Right renal pelvis (tissue), 4 donors: ENCODE results near the gene GSTT2B. TPM values are rescaled to one million over a fixed set of nuclear protein-coding genes. Genes with fewer than 3 reads are reported as not detected.
"Not testable (repeated sequence)": the region's sequence is repeated elsewhere in the genome, so short reads cannot be mapped to it uniquely, and the experiment has no call there.

Experiments
- DNase-seq, 4 donors: peaks; one replicate each; pipeline ENCODE4 v3.0.0-alpha.2; 2013; ENCODE audit warnings: low read depth in 4 of 4, low spot score in 3 of 4, missing footprints in 1 of 4
- polyA plus RNA-seq, 4 donors: library from polyadenylated mRNA; unstranded; fragments of 120-200 nt; gene quantifications; one replicate each; pipeline ENCODE4 v1.2.1, GENCODE V29; 2013; ENCODE audit not compliant: insufficient read length in 4 of 4

The GSTT2B gene
- polyA plus RNA-seq, 4 donors = 4.5 to 22.4 (median 12.6) TPM

- not testable (repeated sequence) for DNase-seq
Observed at GRCh38 chr22:23986538-23987178, 25.7 kb upstream of the GSTT2B start.

GRCh38 chr22:23986089-23986488 is 25.1 kb upstream of the GSTT2B start:
- not testable (repeated sequence) for DNase-seq

- peak in 2 of 4 donors; percentile 18 to 68 for DNase-seq
Observed at GRCh38 chr22:23984430-23984829, 23.4 kb upstream of the GSTT2B start.

GRCh38 chr22:23980567-23980966 is 19.6 kb upstream of the GSTT2B start:
- not testable (repeated sequence) for DNase-seq

- not testable (repeated sequence) for DNase-seq
Observed at GRCh38 chr22:23979557-23980240, 18.7 kb upstream of the GSTT2B start, which contains the start of gene GSTT2. Gene GSTT2 (plus strand): TSS chr22:23980134.

GRCh38 chr22:23977304-23977703 is 16.3 kb upstream of the GSTT2B start:
- not testable (repeated sequence) for DNase-seq

- DNase-seq = not testable (repeated sequence)
Observed at GRCh38 chr22:23974836-23975352, 13.9 kb upstream of the GSTT2B start.

- not testable (repeated sequence) for DNase-seq
Observed at GRCh38 chr22:23974345-23974744, 13.3 kb upstream of the GSTT2B start, which contains the start of gene DDT. Gene DDT (minus strand): TSS chr22:23974441. CDS start chr22:23974414, 27 bp downstream.

GRCh38 chr22:23971927-23972326 is 10.9 kb upstream of the GSTT2B start:
- not testable (repeated sequence) for DNase-seq

- DNase-seq = no peak
Observed at GRCh38 chr22:23970816-23971486, 10.0 kb upstream of the GSTT2B start.

- DNase-seq = no peak
Observed at GRCh38 chr22:23970201-23970641, 9.2 kb upstream of the GSTT2B start.

- no peak for DNase-seq
Observed at GRCh38 chr22:23969071-23969470, 8.1 kb upstream of the GSTT2B start.

GRCh38 chr22:23966568-23966967 is 5.6 kb upstream of the GSTT2B start, which contains the start of gene DDTL:
Gene DDTL (plus strand): TSS chr22:23966888. CDS start chr22:23966915, 27 bp downstream.
- DNase-seq = not testable (repeated sequence)

- not testable (repeated sequence) for DNase-seq
Observed at GRCh38 chr22:23966094-23966493, 5.1 kb upstream of the GSTT2B start.

- DNase-seq = peak; percentile 15 to 67 (median 56)
Observed at GRCh38 chr22:23956301-23956900, 4.6 kb downstream of the GSTT2B start.

- not testable (repeated sequence) for DNase-seq
Observed at GRCh38 chr22:23955886-23956285, 5.1 kb downstream of the GSTT2B start.

GRCh38 chr22:23954991-23955305 is 6.0 kb downstream of the GSTT2B start:
- not testable (repeated sequence) for DNase-seq

- DNase-seq = not testable (repeated sequence)
Observed at GRCh38 chr22:23954193-23954990, 6.6 kb downstream of the GSTT2B start.

- DNase-seq = not testable (repeated sequence)
Observed at GRCh38 chr22:23953485-23953884, 7.5 kb downstream of the GSTT2B start.
